ENCODE data around the gene SORCS2. TPM values are rescaled to one million over a fixed set of nuclear protein-coding genes. Genes with fewer than 3 reads are reported as not detected.

SORCS2 gene
- total and polyA plus RNA-seq, 2 of the 8 experiments (the other 6 are each of a cell fraction or from before 2014, with no cell fraction given) = 0.36 to 1.8 TPM

DNA sequence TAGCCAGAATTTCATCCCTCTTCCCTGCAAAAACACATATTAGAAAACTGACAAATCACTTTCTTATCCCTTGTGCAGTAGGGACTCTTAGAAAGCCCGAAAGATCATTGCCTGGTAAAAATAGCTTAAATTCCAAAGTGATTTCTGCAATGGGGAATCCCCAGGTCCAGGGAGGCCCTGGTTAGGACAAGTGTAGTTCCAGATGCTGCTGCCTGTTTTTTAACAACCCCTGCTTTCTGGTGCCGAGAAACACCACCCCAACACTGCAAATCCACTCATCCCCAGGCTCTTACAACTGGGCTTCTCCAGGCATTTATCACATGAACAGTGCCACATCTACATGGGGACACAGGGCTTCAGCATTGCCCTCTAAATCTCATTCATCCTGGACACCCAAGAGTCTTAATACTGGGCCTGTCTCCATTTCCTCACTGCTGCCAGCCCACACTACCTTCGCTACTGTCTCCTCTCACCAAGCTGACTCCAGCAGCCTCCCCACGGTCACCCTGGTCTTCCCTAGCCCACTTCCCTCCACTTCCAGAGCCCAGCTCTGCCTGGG lies 354.6 kb downstream of the SORCS2 start:
- H3K4me1 ChIP-seq (replicated peaks in 1 of 4; ENCODE audit: control insufficient read depth in 3 of 4, insufficient read depth in 4 of 4, low read length in 3 of 4) = no peaks in the 10 kb centered on the region
- no peak overlapping the region for H3K27ac ChIP-seq (ENCODE audit: low read depth, low read length)
- ChIA-PET POLR2A (ENCODE audit: partially characterized antibody) (interaction anchor here (1.3 kb wide), 1 partner anchor 8 kb away, joined by 3 read pairs; no protein-coding TSS in a partner anchor), CTCF (ENCODE audit: partially characterized antibody) (interaction anchor here (1.1 to 1.9 kb wide), 3 partner anchors 8 to 17 kb away, joined by 4 to 12 read pairs (median 4); no protein-coding TSS in a partner anchor)
- no peak overlapping the region for H3K9ac ChIP-seq (replicated peaks in 1 of 4; ENCODE audit: extremely low read depth in 1 of 4, low read depth in 3 of 4, low read length in 3 of 4)
- no peak overlapping the region for H3K14ac ChIP-seq (ENCODE audit: insufficient read length)
- peak overlapping the region; percentile 57; the same call in 1 of the 2 replicates for H4K8ac ChIP-seq (ENCODE audit: extremely low read depth, insufficient read depth, low read length)
- no peak overlapping the region for H3K23ac ChIP-seq (ENCODE audit: insufficient read length)
- H4K91ac ChIP-seq (replicated peaks; ENCODE audit: insufficient read length, low read length) = no peak overlapping the region
- no peak overlapping the region for H2AK5ac ChIP-seq (ENCODE audit: low read depth, low read length)
- H3K56ac ChIP-seq (replicated peaks; ENCODE audit: insufficient read length, low read depth, low read length) = no peak overlapping the region
- no peak overlapping the region for H3K4me2 ChIP-seq (ENCODE audit: insufficient read depth in 1 of 2, low read depth in 2 of 2, low read length in 2 of 2)
- H2BK120ac ChIP-seq (replicated peaks; ENCODE audit: low read depth, low read length) = no peak overlapping the region
- peaks cover 9% of the 10 kb centered on the region; the same call in 1 of the 2 replicates for H3K23me2 ChIP-seq (ENCODE audit: low read depth, low read length)
- no peak overlapping the region for H2BK12ac ChIP-seq (ENCODE audit: low read depth, low read length)
- H2BK15ac ChIP-seq (ENCODE audit: low read length) = no peak overlapping the region
- peaks cover 3 to 4% of the 10 kb centered on the region in 2 experiments; a peak in 2 of 4 replicates for H3K9me3 ChIP-seq (ENCODE audit: insufficient read depth in 2 of 2, low read depth in 1 of 2, low read length in 1 of 2)
- H3K4ac ChIP-seq (replicated peaks; ENCODE audit: insufficient read length, low read depth, low read length) = no peak overlapping the region
- H2AFZ ChIP-seq (ENCODE audit: low read length) = no peak overlapping the region
- no peak overlapping the region for H3K18ac ChIP-seq (ENCODE audit: extremely low read depth, low read length)
- no peak overlapping the region for H2BK5ac ChIP-seq (ENCODE audit: low read depth, low read length)
- H4K20me1 ChIP-seq (replicated peaks in 1 of 2; ENCODE audit: control insufficient read depth in 1 of 2, insufficient read depth in 2 of 2, low read length in 2 of 2) = no peaks in the 10 kb centered on the region
- no peaks in the 10 kb centered on the region for H3K79me1 ChIP-seq (ENCODE audit: low read depth, low read length)
- DNase-seq (ENCODE audit: low read depth in 1 of 2, low spot score in 2 of 2) (no peak), FAIRE-seq (no peak)
- no peak overlapping the region for H2BK20ac ChIP-seq (ENCODE audit: low read length)
- H3K79me2 ChIP-seq (ENCODE audit: control insufficient read depth in 1 of 2, insufficient read depth in 2 of 2, low read length in 2 of 2) = no peaks in the 10 kb centered on the region
- no peaks in the 10 kb centered on the region for H3K27me3 ChIP-seq (replicated peaks in 1 of 4; ENCODE audit: control insufficient read depth in 3 of 4, extremely low read depth in 1 of 4, insufficient read depth in 3 of 4, low read length in 3 of 4)
- no peak overlapping the region for H3K4me3 ChIP-seq (ENCODE audit: extremely low read depth in 1 of 4, insufficient read depth in 2 of 4, low read depth in 3 of 4, low read length in 4 of 4)
- TF ChIP-seq HDAC6 (IDR thresholded peaks at IDR 0.05; ENCODE audit: low read depth, low read length) (no peak), CHD1 (IDR thresholded peaks at IDR 0.05; ENCODE audit: low read depth, low read length) (no peak), SP2 (IDR thresholded peaks at IDR 0.05; ENCODE audit: low read length) (no peak), CBX5 (IDR thresholded peaks at IDR 0.05; ENCODE audit: low read depth, low read length) (no peak), EZH2 (IDR thresholded peaks at IDR 0.05; ENCODE audit: low read depth, low read length, severe bottlenecking) (no peak)
- no peak overlapping the region for H4K5ac ChIP-seq (ENCODE audit: insufficient read length, low read depth, low read length)
- 85% methylated on average over 3 of the region's 4 CpGs; no CpG with 5 or more reads in 1 of the 2 experiments for WGBS, 2 experiments (ENCODE audit: extremely low coverage in 1 of 2, insufficient coverage in 1 of 2, insufficient read length in 1 of 2, insufficient replicate concordance in 2 of 2, low coverage in 1 of 2, low lambda C conversion rate in 2 of 2, missing lambda C conversion rate in 1 of 2)
- no peaks in the 10 kb centered on the region for H3K36me3 ChIP-seq (ENCODE audit: control insufficient read depth in 2 of 4, insufficient read depth in 4 of 4, low read length in 3 of 4)
